ENCODE measurements around the gene ZMPSTE24.
"Not testable (repeated sequence)": the region's sequence is repeated elsewhere in the genome, so short reads cannot be mapped to it uniquely, and the experiment has no call there.

ZMPSTE24 gene

DNA sequence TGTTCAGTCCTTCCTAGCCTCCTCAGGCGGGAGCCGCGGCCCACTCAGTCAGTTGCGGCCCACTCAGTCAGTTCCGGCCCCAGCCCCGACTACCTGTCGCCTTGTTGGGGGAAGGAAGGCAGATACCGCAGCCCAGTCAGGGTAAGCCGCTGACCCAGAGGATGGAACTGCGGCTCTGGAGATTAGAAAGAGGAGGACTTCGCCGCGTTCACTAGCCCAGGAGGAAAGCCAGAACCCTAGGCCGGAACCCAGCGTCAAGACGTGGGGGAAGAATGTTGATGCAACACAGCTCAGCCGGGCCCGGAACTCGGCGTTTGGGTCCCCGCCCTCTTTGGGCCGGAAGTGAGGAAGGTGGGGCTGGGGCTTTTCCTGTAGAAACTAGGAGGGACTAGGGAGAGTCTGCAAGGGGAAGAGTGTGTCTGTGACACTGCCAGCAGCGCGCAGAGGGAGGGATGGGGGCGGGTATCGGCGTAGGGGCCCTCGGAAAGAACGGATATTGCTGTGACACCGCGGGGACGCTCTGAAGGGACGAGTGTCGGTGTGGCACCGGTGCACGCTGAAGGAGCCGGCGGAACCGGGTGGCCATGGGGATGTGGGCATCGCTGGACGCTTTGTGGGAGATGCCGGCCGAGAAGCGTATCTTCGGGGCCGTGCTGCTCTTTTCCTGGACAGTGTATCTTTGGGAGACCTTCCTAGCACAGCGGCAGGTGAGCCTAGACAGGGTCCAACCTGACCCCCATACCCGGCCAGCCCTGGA, at the start of gene ZMPSTE24:
Gene ZMPSTE24 (plus strand): TSS at position 549 of the 757 bp plus-strand sequence. CDS start 36 bp downstream, at position 585.
- peak; percentile 98 for DNase-seq

DNA sequence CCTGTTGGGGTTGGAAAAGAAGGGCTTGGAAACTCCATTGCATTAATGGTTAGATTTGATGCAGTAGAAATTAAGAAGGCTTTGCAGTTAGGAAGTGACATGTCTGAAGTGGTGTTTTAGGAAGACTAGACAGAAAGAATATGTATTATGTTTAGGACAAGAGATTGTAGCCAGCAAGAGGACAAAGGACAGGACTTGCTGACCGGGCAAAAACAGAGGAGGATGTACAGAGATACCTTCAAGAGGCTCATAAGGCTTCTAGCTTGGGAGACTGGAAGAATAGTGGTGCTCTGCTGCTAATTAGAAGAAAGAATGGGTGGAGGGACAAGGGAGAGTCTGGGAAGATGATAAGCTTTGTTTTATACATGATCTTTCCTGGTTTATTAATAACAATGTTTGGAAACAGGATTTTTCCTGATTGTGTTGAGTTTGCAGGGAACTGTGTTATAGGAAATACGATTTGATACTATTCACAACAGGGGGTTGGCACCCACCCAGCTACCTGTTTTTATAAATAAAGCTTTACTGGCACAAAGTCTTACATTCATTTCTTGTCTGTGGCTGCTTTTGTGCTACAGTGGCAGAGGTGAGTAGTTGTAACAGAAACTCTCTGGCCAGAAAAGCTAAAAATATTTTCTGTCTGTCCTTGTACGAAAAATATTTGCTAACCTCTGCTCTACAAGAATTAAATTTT, 47.4 kb upstream of the ZMPSTE24 start:
- DNase-seq: no peak

DNA sequence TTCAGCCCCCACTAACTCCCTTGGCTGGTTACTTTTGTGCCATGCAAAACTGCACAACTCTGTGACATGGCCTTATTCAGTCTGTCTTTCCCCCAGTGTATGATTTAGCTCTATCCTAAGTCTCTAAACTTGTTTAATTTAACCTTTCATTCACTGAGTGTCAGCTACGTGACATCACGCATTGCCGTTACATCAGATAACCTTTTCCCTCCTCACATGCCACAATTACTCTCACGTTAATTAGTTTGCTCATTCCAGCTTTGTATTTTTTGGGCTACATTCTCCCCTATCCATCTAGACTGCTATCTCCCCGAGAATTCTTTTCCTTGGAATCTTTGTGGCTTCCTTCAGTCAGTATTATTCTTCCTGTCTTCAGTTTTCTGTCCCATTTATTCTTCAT, 39.7 kb upstream of the ZMPSTE24 start:
- no peak for DNase-seq

DNA sequence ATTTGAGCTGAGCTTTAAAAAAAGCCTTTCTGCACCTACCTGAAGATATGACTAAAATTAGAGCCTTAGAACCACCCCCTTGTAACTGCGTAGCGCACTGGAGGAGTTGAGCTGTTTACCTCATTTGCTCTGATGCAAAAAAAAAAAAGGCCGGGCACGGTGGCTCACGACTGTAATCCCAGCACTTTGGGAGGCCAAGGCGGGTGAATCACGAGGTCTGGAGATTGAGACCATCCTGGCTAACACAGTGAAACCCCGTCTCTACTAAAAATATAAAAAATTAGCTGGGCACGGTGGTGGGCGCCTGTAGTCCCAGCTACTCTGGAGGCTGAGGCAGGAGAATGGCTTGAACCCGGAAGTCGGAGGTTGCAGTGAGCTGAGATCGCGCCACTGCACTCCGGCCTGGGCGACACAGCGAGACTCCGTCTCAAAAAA, 36.5 kb upstream of the ZMPSTE24 start:
- not testable (repeated sequence) for DNase-seq

DNA sequence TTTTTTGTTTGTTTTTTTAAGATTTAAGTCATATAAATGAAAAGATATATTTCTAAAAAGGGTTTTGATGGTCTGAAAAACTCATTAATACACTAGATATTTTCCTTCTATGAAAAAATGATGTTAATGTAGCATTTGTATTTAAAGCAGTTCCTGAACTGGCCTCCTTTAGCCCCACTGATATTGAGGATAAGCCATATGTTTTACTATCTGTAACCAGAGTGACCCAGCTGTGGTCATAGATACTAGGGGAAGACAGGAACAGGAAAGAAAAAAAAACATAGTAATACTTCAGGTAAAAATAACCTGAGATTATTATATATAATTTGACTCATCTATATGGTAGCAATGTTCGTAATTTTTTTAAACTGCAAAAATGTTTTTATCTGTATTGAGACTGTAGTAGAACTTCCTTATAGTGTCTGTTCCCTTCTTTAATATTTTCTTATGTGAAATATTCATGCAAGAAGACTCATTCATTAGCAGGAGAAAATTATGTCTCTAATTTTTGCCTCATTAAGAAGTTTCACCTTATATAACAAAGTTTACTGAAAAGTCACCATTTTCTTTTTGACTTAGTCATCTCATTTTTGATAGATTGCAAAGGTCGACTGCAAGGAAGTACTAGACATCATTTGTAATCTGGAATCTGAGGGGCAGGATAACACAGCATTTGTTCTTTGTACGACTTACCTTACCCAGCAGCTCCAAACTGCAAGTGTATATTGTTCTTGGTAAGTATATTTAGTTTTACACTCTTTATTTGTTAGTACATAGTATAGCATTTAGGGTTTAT, 35.9 kb upstream of the ZMPSTE24 start:
- DNase-seq: no peak

DNA sequence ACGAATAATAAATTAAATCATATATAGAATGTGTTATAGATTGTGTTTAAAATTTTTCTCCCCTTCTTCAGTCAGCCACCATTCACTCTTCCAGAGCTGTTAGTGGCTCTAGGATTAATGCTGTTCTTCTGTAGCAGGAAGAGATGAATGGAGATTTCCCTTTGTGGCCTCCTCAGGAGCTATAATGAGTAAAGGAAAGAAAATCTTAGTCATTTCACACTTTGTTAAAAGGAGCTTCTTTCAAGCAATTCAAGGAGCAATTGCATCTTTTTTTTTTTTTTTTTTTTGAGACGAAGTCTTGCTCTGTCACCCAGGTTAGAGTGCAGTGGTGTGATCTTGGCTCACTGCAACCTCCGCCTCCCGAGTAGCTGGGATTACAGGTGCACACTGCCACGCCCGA, 34.0 kb upstream of the ZMPSTE24 start:
- DNase-seq: no peak

DNA sequence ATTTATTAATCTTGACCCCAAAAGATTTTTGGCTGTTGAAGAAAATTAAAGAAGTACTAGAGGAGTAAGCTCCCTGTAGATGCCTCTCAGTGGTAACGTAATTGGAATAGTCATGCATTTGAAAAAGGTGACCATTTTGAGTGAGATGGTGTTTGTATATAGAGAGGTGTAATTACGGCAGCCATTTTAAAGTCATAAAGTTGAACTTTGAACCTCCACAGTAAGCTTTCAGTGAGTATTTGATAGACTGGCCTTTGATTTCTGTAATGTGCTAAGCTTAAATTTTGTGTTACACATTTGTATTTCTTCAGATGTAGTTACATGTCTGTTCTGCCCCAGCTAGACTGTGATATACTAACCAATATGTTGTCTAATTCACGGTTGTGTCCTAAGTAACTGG, 31.8 kb upstream of the ZMPSTE24 start:
- no peak for DNase-seq

DNA sequence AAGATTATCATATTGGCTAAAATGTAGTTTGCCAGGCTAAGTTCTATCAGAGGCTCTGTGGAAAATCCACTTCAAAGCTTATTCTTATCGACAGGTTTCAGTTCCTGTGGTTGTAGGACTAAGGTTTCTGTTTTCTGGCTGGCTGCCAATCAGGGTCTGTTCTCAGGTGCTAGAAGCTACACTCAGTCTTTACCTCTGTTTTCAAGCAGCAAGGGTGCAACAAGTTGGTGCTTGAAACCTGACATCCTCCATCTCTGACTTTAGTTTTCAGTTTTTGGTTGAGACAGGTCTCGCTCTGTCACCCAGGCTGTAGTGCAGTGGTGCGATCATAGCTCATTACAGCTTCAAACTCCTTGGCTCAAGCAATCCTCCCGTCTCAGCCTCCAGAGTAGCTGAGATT, 25.6 kb upstream of the ZMPSTE24 start:
- DNase-seq: no peak

DNA sequence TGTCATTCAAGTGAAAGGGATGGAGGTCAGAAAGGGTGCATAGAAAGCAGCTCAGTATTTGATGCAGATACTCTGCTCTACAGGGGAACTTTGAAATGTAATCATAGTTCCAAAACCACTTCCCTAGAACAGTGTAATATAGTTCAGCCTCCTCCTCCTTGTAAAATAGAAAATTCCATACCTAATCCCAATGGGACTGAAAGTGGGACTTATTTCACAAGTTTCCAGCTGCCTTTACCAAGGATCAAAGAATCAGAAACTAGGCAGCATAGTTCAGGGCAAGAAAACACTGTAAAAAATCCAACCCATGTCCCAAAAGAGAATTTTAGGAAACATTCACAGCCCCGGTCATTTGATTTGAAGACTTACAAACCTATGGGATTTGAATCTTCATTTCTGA, 18.4 kb upstream of the ZMPSTE24 start:
- no peak for DNase-seq

DNA sequence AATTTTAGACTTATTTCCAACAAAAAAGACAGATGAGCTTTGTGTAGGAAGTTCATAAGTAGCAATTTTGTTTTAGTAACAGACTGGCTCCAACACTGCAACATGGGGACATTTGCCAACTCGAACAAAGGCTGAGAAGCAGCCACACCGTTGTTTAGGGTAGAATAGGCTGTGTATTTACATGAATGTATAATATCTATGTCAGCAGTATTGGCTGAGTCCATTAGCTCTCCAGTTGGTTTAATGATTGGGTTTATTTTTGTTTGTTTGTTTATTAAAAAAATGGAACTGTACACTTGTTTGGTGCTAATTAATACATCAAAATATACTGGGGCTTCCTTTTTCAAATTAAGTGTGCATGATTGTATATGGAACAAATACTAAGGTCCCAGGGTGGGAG, 17.6 kb upstream of the ZMPSTE24 start:
- DNase-seq: no peak

DNA sequence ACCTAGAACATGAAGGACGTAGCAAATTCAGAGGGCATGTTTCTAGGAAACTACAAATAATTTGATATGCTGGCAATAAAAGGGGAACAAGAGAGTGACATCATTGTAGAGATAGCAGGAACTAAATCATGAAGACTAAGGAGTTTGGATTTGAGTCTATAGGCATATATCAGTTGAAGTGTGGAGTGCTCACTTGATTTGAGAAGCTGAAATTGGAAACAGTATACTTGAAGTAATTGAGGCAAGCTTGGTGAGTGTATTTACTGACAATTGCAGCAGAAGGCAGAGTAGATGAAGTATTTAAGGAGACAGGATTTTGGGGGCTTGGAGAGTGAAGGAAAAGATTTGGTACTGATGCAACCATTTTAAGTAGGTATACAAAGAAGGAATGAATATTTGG, 16.7 kb upstream of the ZMPSTE24 start:
- no peak for DNase-seq

DNA sequence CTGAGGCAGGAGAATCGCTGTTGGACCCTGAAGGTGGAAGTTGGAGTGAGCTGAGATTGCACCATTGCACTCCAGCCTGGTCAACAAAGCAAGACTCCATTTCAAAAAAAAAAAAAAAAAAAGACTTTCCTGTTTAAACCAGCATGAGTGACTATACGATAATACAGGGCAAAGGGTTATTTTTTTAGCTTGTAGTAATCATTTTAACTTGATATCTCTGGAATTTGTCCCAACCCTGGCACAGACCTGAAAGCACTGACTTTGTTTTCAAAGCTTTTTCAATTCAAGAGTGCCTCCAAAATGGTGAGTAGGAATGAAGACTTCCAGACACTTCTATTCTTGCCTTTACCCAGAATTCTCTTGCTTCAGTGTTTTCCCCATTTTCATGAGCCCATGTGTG, 14.7 kb upstream of the ZMPSTE24 start:
- no peak for DNase-seq

DNA sequence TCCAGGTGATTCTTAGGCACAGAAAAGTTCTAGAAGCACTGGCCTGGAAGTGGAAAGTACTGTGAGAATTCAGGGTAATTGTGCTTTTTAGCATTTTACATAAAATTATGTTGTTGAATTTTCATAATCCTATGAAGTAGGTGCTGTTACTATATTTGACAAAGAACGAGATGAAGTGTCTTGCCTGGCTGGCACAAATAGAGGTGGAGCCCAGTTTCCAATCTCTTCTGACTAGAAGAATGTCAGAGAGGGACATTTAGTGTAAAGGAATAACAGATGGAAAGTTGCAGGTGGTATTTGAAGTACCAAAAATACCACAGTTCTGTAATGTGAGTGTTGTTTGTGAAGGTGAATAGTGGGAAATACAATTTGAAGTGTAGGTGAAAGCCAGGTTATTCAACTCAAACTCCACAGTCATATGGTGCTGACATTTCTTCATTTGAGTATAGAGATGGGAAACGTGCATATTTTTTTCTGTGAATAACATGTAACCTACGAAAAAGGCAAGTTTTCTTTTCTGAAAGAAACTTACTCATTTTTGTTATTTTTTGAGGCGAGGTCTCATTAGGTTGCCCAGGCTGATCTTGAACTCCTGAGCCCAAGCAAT, 13.8 kb upstream of the ZMPSTE24 start:
- DNase-seq: no peak

DNA sequence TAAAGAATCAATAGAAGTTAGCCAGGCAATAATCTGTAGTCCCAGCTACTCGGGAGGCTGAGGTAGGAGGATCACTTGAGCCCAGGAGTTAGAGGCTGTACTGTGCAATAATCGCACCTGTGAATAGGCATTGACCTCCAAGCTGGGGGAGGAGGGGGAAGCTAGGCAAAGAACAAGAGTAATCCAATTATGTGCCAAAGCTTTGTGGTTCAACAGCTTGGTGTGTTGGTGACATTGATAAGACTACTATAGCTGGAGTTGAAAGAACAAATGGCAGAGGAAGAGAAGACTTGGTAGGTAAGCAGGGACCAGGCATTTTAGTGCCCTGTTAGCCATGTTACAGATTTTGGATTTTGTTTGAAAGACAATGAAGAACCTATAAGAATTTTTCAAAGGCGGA, 12.3 kb upstream of the ZMPSTE24 start:
- DNase-seq: no peak

DNA sequence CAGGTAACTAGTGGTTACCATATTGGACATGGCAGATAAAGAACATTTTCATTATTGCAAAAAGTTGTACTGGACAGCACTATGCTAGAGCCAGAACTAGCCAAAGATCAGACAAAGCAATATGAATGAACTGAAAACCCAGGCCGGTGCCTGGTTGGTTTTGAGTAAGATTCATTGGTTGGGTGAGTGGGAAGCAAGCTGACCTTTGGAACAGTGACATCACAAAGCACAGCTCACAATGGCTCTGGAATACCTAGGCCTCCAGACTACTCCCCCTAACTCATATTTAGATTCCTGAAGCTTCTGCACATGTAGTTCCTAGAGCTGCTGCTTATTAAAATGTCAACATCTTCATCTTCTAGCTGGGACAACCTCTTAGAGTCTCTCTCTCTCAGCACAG, 10.4 kb upstream of the ZMPSTE24 start, which contains the start of gene TMCO2:
Gene TMCO2 (plus strand): TSS at position 283 of the 400 bp plus-strand sequence. CDS start 57 bp downstream, at position 340.
- no peak for DNase-seq

DNA sequence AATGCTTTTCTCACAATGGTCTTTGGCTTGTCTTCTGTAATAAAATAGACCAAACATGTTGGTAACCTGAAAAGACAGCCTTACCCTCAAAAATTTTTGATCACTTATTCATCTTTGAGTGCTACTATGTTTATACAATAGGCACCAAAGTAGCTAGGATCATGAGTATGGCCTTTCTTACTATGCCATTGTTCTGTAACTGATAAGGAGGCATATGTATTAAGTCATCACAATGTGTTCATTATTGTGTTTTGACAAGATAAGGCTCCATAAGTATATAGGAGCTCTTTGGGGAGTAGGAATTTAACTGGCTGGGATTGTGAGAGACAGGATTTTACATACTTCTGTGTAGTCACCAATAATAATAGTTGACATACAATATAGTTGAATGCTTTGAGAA, 9.6 kb upstream of the ZMPSTE24 start:
- DNase-seq: no peak

DNA sequence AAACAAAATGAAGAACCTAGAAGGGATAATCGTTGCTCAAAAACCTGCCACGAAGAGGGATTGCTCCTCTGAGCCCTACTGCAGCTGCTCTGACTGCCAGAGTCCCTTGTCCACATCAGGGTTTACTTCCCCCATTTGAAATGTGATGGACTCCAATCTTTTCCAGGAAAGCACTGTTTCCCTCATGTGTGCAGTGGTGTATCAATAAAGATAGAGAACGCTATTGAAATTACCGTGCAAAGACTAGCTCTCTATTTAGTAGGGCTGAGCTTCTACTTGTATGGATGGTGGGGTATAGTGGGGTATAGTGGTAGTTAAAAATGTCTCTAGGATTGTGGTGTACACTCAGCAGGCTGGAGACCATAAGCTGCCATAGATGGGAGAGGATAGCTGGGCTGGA, 6.6 kb upstream of the ZMPSTE24 start:
- DNase-seq: no peak

DNA sequence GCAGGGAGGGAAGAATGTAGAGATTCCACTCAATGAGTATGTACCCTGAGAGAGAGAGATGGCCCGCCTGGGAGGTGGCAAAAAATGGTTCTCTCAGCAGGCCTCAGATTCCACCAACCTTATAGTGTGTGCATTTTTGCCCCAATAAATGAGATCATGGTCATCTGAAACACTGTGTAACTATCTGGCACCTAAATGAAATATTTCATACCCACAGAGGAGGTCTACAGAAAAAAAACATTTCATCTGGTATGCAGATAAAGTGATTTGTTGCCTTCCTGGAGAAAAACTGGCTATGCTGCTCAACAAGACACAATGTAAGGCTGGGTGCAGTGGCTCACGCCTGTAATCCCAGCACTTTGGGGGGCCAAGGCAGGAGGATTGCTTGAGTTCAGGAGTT, 5.4 kb upstream of the ZMPSTE24 start:
- no peak for DNase-seq

DNA sequence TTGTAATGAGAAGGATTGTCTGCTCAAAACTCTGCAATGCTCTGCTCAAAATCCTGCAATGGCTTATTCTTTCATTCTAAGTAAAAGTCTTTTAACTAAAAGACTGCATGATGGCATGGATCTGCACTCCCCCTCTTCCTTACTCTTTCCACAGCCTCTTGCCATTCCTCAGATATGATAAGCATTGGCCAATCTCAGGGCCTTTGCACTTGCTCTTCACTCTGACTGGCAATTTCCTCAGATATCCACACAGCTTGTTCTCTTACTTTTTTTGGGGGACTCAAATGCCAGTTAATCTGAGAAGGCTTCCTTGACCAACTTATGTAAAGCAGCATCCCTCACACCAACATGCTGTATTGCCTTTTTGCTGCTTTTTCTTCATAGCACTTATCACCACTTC, 2.8 kb upstream of the ZMPSTE24 start:
- no peak for DNase-seq

DNA sequence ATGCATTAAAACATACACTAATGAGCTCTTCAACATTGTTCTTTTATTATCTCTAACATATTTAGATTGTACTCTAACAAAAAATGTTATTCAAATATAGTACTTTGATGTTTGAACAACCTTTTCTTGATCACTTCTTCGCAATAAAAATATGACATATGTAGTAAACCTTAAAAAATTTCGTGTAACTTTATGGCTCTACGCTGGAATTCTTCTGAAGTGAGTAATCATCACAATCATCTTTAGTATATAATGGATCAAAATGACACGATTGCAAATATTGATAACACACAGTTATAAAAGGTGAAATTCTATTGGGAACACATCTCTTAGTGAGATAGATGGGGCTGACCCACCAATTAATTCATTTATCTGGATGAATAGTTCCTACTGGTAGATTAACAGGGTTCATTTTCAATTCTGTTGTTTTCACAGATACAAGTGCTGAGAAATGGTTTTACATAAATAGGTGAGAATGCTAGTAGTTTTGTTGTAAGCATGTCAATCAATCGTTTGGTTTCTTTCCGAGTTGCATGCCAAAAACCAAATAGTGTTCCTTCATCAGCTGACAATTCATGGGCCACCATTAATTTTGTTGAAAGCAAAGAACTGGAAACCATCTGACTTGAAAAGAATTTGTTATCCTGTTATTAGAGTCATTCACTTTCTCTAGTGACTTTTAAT, 1.5 kb upstream of the ZMPSTE24 start:
- no peak for DNase-seq

DNA sequence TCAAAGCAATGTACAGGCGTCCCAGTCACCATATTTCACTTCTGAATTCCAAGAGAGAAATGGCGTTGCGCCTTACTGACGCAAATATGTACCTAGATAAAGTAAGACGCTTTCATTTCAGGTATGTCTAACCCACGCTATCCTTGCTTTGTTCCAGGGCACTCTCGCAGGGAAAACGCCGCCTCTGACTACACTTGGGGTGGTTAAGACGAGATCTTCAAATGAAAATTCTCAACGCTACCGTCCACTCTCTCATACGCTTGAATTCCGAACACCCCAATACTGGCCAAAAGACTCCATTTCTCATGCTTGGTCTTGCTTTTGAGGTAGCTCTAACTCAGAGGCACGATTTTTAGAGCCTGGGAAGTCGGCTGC, 736 bp upstream of the ZMPSTE24 start:
- no peak for DNase-seq

DNA sequence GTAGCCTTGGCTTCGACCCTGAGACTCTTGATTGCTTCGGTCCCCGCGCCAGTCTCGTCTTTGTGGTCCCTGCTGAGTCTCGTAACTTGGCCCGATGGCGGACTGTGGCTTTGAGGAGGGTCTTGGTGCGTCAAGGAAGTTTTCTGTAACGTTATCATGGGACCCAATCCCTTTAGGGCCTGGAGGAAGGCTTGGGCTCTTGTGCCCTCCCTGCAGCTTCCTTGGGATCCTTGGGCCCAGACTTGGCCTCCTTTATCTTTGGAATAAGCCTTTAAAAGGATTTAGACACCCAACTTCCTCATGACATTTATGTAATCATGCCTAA, 371 bp downstream of the ZMPSTE24 start:
- DNase-seq: no peak

DNA sequence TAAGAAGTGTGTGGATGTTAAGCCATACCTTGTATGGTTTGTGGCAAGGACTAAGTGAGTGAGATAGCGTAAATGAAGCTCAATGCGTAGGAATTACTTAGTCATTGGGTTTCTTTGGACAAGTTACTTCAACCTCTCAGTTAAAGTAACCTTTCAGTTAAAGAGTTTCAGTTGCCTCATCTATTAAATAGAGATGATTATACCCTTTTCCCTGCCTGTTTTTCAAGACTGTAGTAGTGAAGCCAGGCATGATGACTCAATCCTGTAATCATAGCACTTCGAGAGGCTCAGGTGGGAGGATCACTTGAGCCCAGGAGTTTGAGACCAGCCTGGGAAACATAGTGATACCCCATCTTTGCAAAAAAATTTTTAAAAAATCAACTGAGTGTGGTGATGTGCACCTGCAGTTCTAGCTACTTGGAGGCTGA, 6.3 kb downstream of the ZMPSTE24 start:
- no peak for DNase-seq
